ENCODE results near the gene HSD3B2. TPM values are rescaled to one million over a fixed set of nuclear protein-coding genes. Genes with fewer than 3 reads are reported as not detected.

The HSD3B2 gene
- total RNA-seq, 4 donors from 2014 or later, result 0.72 TPM; not detected in 3

GRCh38 chr1:119371815-119372214 is 43.1 kb upstream of the HSD3B2 start:
- DNase-seq (ENCODE audit: low spot score in 2 of 2), result no peak
- H3K27me3 ChIP-seq, result no peaks in the 10 kb centered on the region
- TF ChIP-seq CTCF (IDR thresholded peaks at IDR 0.05) (no peak), POLR2AphosphoS5 (IDR thresholded peaks at IDR 0.05) (no peak), EP300 (IDR thresholded peaks at IDR 0.05) (no peak), POLR2A (IDR thresholded peaks at IDR 0.05) (no peak)
- no peaks in the 10 kb centered on the region for H3K9me3 ChIP-seq
- H3K36me3 ChIP-seq, result no peaks in the 10 kb centered on the region
- peaks cover 3% of the 10 kb centered on the region for H3K4me1 ChIP-seq
- no peak overlapping the region for H3K4me3 ChIP-seq
- 58% methylated on average over 2 of the region's 2 CpGs for WGBS
- no peak overlapping the region for H3K27ac ChIP-seq

- no peak overlapping the region for H3K27ac ChIP-seq
- no peak overlapping the region for H3K4me3 ChIP-seq
- no peaks in the 10 kb centered on the region for H3K36me3 ChIP-seq
- no peaks in the 10 kb centered on the region for H3K9me3 ChIP-seq
- WGBS, result 45% methylated on average over 6 of the region's 6 CpGs
- TF ChIP-seq CTCF (IDR thresholded peaks at IDR 0.05), result no peak
- TF ChIP-seq EP300 (IDR thresholded peaks at IDR 0.05), result no peak
- TF ChIP-seq POLR2AphosphoS5 (IDR thresholded peaks at IDR 0.05), result no peak
- TF ChIP-seq POLR2A (IDR thresholded peaks at IDR 0.05), result no peak
- H3K4me1 ChIP-seq, result peaks cover 3% of the 10 kb centered on the region
- DNase-seq (ENCODE audit: low spot score in 2 of 2), result no peak
- no peaks in the 10 kb centered on the region for H3K27me3 ChIP-seq
These were observed 42.4 kb upstream of the HSD3B2 start for GRCh38 chr1:119372503-119373086.

- Histone ChIP-seq H3K27ac (no peak overlapping the region), H3K27me3 (no peaks in the 10 kb centered on the region), H3K4me1 (peaks cover 3% of the 10 kb centered on the region), H3K9me3 (no peaks in the 10 kb centered on the region), H3K36me3 (no peaks in the 10 kb centered on the region), H3K4me3 (no peak overlapping the region)
- TF ChIP-seq CTCF (IDR thresholded peaks at IDR 0.05) (no peak), EP300 (IDR thresholded peaks at IDR 0.05) (no peak), POLR2A (IDR thresholded peaks at IDR 0.05) (no peak), POLR2AphosphoS5 (IDR thresholded peaks at IDR 0.05) (no peak)
- no peak for DNase-seq (ENCODE audit: low spot score in 2 of 2)
- WGBS, result 20% methylated on average over 2 of the region's 2 CpGs
These were observed 41.5 kb upstream of the HSD3B2 start for GRCh38 chr1:119373465-119373864.

GRCh38 chr1:119374208-119374874 is 40.6 kb upstream of the HSD3B2 start:
- Histone ChIP-seq H3K27ac (no peak overlapping the region), H3K27me3 (no peaks in the 10 kb centered on the region), H3K36me3 (no peaks in the 10 kb centered on the region), H3K4me3 (no peak overlapping the region), H3K9me3 (no peaks in the 10 kb centered on the region), H3K4me1 (peaks cover 3% of the 10 kb centered on the region)
- DNase-seq (ENCODE audit: low spot score in 2 of 2), result no peak
- WGBS, result 43% methylated on average over 4 of the region's 4 CpGs
- TF ChIP-seq POLR2AphosphoS5 (IDR thresholded peaks at IDR 0.05), result no peak
- TF ChIP-seq CTCF (IDR thresholded peaks at IDR 0.05), result no peak
- TF ChIP-seq EP300 (IDR thresholded peaks at IDR 0.05), result no peak
- no peak for TF ChIP-seq POLR2A (IDR thresholded peaks at IDR 0.05)

- Histone ChIP-seq H3K4me1 (peaks cover 3% of the 10 kb centered on the region), H3K27me3 (no peaks in the 10 kb centered on the region), H3K9me3 (no peaks in the 10 kb centered on the region), H3K36me3 (no peaks in the 10 kb centered on the region), H3K4me3 (no peak overlapping the region), H3K27ac (no peak overlapping the region)
- WGBS, result 95% methylated on average over 1 of the region's 1 CpG
- no peak for TF ChIP-seq POLR2A (IDR thresholded peaks at IDR 0.05)
- TF ChIP-seq POLR2AphosphoS5 (IDR thresholded peaks at IDR 0.05), result no peak
- no peak for TF ChIP-seq EP300 (IDR thresholded peaks at IDR 0.05)
- no peak for TF ChIP-seq CTCF (IDR thresholded peaks at IDR 0.05)
- DNase-seq (ENCODE audit: low spot score in 2 of 2), result no peak
These were observed 39.6 kb upstream of the HSD3B2 start for GRCh38 chr1:119375366-119375765.
